ENCODE data around the gene COL6A1.

DNA sequence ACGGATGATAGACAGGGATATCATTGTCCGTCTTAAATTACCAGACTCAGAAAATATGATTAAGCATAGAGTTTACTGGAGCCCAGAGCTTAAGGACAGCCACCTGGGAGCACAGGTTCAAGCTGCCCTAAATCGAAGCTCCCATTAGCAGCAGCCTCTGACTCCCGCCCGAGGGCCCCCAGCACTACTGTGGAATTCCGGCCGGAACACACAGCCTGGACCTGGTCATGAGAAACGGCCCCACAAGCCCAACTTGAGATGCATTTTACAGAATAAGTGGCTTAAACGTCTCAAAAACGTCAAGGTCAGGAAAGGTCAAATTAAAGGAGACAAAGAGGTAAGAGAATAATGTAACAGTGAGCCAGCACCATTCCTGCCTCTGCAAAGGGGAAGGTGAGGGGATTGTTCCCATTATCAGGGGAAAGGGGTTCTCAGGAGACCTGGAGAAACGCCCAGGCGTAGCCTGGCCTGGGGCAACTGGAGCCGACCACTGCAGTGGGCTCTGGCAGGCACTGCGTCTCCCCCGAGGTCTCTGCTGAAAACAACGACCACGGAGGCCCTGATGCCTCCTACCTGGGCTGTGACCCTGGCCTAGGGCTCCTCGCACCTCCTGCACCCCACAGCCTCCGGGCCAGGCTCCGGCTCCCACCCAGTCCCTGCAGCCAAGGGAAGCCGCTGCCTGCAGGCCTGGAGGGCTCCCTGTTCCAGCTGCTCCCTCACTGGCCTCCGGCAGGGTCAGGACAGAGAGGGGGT, 11.5 kb upstream of the COL6A1 start:
- TF ChIP-seq RNF2 (IDR thresholded peaks at IDR 0.05; ENCODE audit: borderline replicate concordance, low read depth), result no peak
- TF ChIP-seq, protein P1, sequence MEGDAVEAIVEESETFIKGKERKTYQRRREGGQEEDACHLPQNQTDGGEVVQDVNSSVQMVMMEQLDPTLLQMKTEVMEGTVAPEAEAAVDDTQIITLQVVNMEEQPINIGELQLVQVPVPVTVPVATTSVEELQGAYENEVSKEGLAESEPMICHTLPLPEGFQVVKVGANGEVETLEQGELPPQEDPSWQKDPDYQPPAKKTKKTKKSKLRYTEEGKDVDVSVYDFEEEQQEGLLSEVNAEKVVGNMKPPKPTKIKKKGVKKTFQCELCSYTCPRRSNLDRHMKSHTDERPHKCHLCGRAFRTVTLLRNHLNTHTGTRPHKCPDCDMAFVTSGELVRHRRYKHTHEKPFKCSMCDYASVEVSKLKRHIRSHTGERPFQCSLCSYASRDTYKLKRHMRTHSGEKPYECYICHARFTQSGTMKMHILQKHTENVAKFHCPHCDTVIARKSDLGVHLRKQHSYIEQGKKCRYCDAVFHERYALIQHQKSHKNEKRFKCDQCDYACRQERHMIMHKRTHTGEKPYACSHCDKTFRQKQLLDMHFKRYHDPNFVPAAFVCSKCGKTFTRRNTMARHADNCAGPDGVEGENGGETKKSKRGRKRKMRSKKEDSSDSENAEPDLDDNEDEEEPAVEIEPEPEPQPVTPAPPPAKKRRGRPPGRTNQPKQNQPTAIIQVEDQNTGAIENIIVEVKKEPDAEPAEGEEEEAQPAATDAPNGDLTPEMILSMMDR (IDR thresholded peaks at IDR 0.05), result no peak
- no peak for TF ChIP-seq JUN (IDR thresholded peaks at IDR 0.05)
- TF ChIP-seq ZFP36 (IDR thresholded peaks at IDR 0.05; ENCODE audit: borderline replicate concordance, partially characterized antibody), result no peak
- TF ChIP-seq BHLHE40 (IDR thresholded peaks at IDR 0.05; ENCODE audit: low read depth, low read length), result no peak

Data from A549 (cell line).